BLaER1 (cell line): ENCODE measurements around the gene PSAT1.

Experiments used
- H3K27ac ChIP-seq: shearing (Covaris generic); formaldehyde crosslinking; 2 replicates; pipeline ENCODE4 v1.8.1; 2022
- H3K27me3 ChIP-seq: shearing (Covaris generic); formaldehyde crosslinking; 2 replicates; pipeline ENCODE4 v1.8.1; 2022
- H3K36me3 ChIP-seq: shearing (Covaris generic); formaldehyde crosslinking; 2 replicates; pipeline ENCODE4 v1.8.1; 2022
- H3K4me1 ChIP-seq: shearing (Covaris generic); formaldehyde crosslinking; 2 replicates; pipeline ENCODE4 v1.8.1; 2022
- H3K4me2 ChIP-seq: shearing (Covaris generic); formaldehyde crosslinking; 2 replicates; pipeline ENCODE4 v1.8.1; 2022
- H3K4me3 ChIP-seq: shearing (Covaris generic); formaldehyde crosslinking; 2 replicates; pipeline ENCODE4 v1.8.1; 2022
- H3K9ac ChIP-seq: shearing (Covaris generic); formaldehyde crosslinking; 2 replicates; pipeline ENCODE4 v1.8.1; 2022
- H3K9me3 ChIP-seq: shearing (Covaris generic); formaldehyde crosslinking; 2 replicates; pipeline ENCODE4 v1.8.1; 2022
- H4K20me1 ChIP-seq: shearing (Covaris generic); formaldehyde crosslinking; 2 replicates; pipeline ENCODE4 v1.8.1; 2022
- Cebpa-rat ChIP-seq: shearing (Covaris generic); IDR thresholded peaks from 2 replicates; pipeline ENCODE4 v1.8.1; 2022

The PSAT1 gene

GRCh38 chr9:78324068-78324650 is 27.2 kb downstream of the PSAT1 start:
- Histone ChIP-seq H3K4me2 (peak overlapping the region; percentile 4; the same call in 1 of the 2 replicates), H3K27ac (0 out of 2 replicates have a peak overlapping the region, but pooled peaks have one; percentile 12), H3K9me3 (no peaks in the 10 kb centered on the region), H4K20me1 (peaks cover 40% of the 10 kb centered on the region), H3K4me1 (peaks cover 24% of the 10 kb centered on the region), H3K36me3 (peaks cover 93% of the 10 kb centered on the region), H3K27me3 (no peaks in the 10 kb centered on the region), H3K4me3 (no peak overlapping the region), H3K9ac (no peak overlapping the region)
- TF ChIP-seq Cebpa-rat, result no peak

- no peak overlapping the region; the same call in 1 of the 2 replicates for H3K4me2 ChIP-seq
- no peak overlapping the region for H3K27ac ChIP-seq
- H3K4me1 ChIP-seq, result peaks cover 24% of the 10 kb centered on the region
- no peaks in the 10 kb centered on the region for H3K27me3 ChIP-seq
- no peaks in the 10 kb centered on the region for H3K9me3 ChIP-seq
- 0 out of 2 replicates have a peak overlapping the region, but pooled peaks have one; percentile 19 for H3K9ac ChIP-seq
- H4K20me1 ChIP-seq, result peaks cover 36% of the 10 kb centered on the region
- H3K36me3 ChIP-seq, result peaks cover 93% of the 10 kb centered on the region
- TF ChIP-seq Cebpa-rat, result no peak
- no peak overlapping the region for H3K4me3 ChIP-seq
Measured at GRCh38 chr9:78324682-78325081, 27.8 kb downstream of the PSAT1 start.

DNA sequence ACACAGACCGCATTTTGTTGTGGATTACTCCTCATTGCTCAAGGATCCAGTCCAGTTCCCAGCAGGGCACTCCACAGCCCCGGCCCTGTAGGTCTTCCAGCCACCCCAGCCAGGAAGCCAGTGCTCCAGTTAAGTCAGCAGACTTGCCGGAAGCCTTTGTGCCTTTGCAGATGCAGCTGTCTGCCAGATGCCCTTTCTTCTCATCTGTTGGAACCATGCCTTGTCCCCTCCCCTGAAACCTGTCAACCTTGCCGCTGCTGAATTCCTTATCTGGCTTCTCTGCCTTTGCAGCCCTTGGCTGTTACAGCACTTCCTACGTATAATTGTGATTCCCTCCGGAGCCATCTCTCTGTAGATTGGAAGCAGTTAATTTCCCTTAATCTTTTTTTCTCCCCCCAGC is 28.4 kb downstream of the PSAT1 start:
- H3K36me3 ChIP-seq, result peaks cover 93% of the 10 kb centered on the region
- TF ChIP-seq Cebpa-rat, result no peak
- H3K4me1 ChIP-seq, result peaks cover 24% of the 10 kb centered on the region
- H3K9me3 ChIP-seq, result no peaks in the 10 kb centered on the region
- peaks cover 36% of the 10 kb centered on the region for H4K20me1 ChIP-seq
- peak overlapping the region; percentile 20 for H3K4me2 ChIP-seq
- H3K4me3 ChIP-seq, result no peak overlapping the region
- H3K27me3 ChIP-seq, result no peaks in the 10 kb centered on the region
- no peak overlapping the region for H3K9ac ChIP-seq
- H3K27ac ChIP-seq, result peak overlapping the region; percentile 39; the same call in 1 of the 2 replicates

GRCh38 chr9:78325846-78326360 is 29.0 kb downstream of the PSAT1 start:
- H3K36me3 ChIP-seq, result peaks cover 94% of the 10 kb centered on the region

GRCh38 chr9:78326564-78326963 is 29.6 kb downstream of the PSAT1 start:
- Histone ChIP-seq H3K27ac (no peak overlapping the region), H3K4me2 (no peak overlapping the region), H3K9ac (no peak overlapping the region), H3K36me3 (peaks cover 94% of the 10 kb centered on the region), H3K4me3 (no peak overlapping the region), H3K27me3 (no peaks in the 10 kb centered on the region), H3K4me1 (peaks cover 24% of the 10 kb centered on the region), H4K20me1 (peaks cover 36% of the 10 kb centered on the region), H3K9me3 (peaks cover 3% of the 10 kb centered on the region; the same call in 1 of the 2 replicates)
- no peak for TF ChIP-seq Cebpa-rat

More at GRCh38 chr9:78325846-78326360, 29.0 kb downstream of the PSAT1 start:
- Histone ChIP-seq H3K4me2 (peak overlapping the region; percentile 20), H3K9ac (no peak overlapping the region), H3K27me3 (no peaks in the 10 kb centered on the region), H3K27ac (no peak overlapping the region), H3K4me1 (peaks cover 24% of the 10 kb centered on the region), H3K4me3 (no peak overlapping the region), H4K20me1 (peaks cover 36% of the 10 kb centered on the region), H3K9me3 (no peaks in the 10 kb centered on the region)
- TF ChIP-seq Cebpa-rat, result no peak

- H3K9me3 ChIP-seq, result peaks cover 35% of the 10 kb centered on the region
- no peak overlapping the region for H3K4me3 ChIP-seq
- H3K9ac ChIP-seq, result no peak overlapping the region
Measured at GRCh38 chr9:78332381-78332780, 35.5 kb downstream of the PSAT1 start.

GRCh38 chr9:78348848-78349247 is 51.9 kb downstream of the PSAT1 start:
- no peaks in the 10 kb centered on the region for H3K4me1 ChIP-seq
- H3K27me3 ChIP-seq, result no peaks in the 10 kb centered on the region
- peaks cover 11% of the 10 kb centered on the region; the same call in 1 of the 2 replicates for H3K36me3 ChIP-seq
- H4K20me1 ChIP-seq, result no peaks in the 10 kb centered on the region
- peaks cover 3% of the 10 kb centered on the region; the same call in 1 of the 2 replicates for H3K9me3 ChIP-seq
- no peak for TF ChIP-seq Cebpa-rat
- H3K9ac ChIP-seq, result no peak overlapping the region
- H3K27ac ChIP-seq, result no peak overlapping the region
- H3K4me2 ChIP-seq, result no peak overlapping the region
- H3K4me3 ChIP-seq, result no peak overlapping the region

More at GRCh38 chr9:78332381-78332780, 35.5 kb downstream of the PSAT1 start:
- no peak for TF ChIP-seq Cebpa-rat
- H3K36me3 ChIP-seq, result peaks cover 80% of the 10 kb centered on the region
- no peak overlapping the region for H3K27ac ChIP-seq
- H3K4me1 ChIP-seq, result no peaks in the 10 kb centered on the region
- no peaks in the 10 kb centered on the region for H4K20me1 ChIP-seq
- no peak overlapping the region for H3K4me2 ChIP-seq
- H3K27me3 ChIP-seq, result no peaks in the 10 kb centered on the region

DNA sequence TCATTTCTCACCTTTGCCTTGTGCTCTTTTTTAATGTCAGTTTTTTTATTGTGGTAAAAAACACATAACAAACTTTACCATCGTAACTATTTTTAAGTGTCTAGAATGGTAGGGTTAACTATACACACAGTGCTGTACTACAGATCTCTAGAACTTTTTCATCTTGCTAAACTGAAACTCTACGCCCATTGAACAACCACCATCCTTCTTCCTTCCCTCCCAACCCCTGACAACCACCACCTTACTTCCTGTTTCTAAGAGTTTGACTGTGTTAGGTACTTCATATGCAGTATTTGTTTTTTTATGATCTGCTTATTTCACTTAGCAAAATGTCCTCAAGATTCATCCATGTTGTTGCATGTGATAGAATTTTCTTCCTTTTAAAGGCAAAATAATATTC is 54.9 kb downstream of the PSAT1 start:
- Histone ChIP-seq H3K27me3 (no peaks in the 10 kb centered on the region), H3K36me3 (peaks cover 3% of the 10 kb centered on the region; the same call in 1 of the 2 replicates), H3K9ac (no peak overlapping the region), H4K20me1 (no peaks in the 10 kb centered on the region), H3K9me3 (peaks cover 3% of the 10 kb centered on the region; the same call in 1 of the 2 replicates), H3K4me3 (no peak overlapping the region), H3K4me2 (no peak overlapping the region), H3K27ac (no peak overlapping the region), H3K4me1 (no peaks in the 10 kb centered on the region)
- TF ChIP-seq Cebpa-rat, result no peak

GRCh38 chr9:78354324-78354973 is 57.5 kb downstream of the PSAT1 start:
- TF ChIP-seq Cebpa-rat, result no peak
- Histone ChIP-seq H3K36me3 (peaks cover 24% of the 10 kb centered on the region), H3K4me1 (no peaks in the 10 kb centered on the region), H3K27me3 (no peaks in the 10 kb centered on the region), H4K20me1 (no peaks in the 10 kb centered on the region), H3K4me2 (no peak overlapping the region), H3K9me3 (peaks cover 11% of the 10 kb centered on the region; the same call in 1 of the 2 replicates), H3K4me3 (no peak overlapping the region), H3K27ac (no peak overlapping the region), H3K9ac (no peak overlapping the region)

- peaks cover 11% of the 10 kb centered on the region; the same call in 1 of the 2 replicates for H3K9me3 ChIP-seq
Measured at GRCh38 chr9:78354989-78355388, 58.1 kb downstream of the PSAT1 start.

More at GRCh38 chr9:78354989-78355388, 58.1 kb downstream of the PSAT1 start:
- Histone ChIP-seq H3K27ac (no peak overlapping the region), H4K20me1 (no peaks in the 10 kb centered on the region), H3K4me2 (no peak overlapping the region), H3K27me3 (no peaks in the 10 kb centered on the region), H3K9ac (no peak overlapping the region), H3K4me3 (no peak overlapping the region), H3K4me1 (no peaks in the 10 kb centered on the region), H3K36me3 (peaks cover 24% of the 10 kb centered on the region)
- no peak for TF ChIP-seq Cebpa-rat
